ENCODE data around the gene SLC6A7.
"Not testable (repeated sequence)": the region's sequence is repeated elsewhere in the genome, so short reads cannot be mapped to it uniquely, and the experiment has no call there.

Gene SLC6A7

DNA sequence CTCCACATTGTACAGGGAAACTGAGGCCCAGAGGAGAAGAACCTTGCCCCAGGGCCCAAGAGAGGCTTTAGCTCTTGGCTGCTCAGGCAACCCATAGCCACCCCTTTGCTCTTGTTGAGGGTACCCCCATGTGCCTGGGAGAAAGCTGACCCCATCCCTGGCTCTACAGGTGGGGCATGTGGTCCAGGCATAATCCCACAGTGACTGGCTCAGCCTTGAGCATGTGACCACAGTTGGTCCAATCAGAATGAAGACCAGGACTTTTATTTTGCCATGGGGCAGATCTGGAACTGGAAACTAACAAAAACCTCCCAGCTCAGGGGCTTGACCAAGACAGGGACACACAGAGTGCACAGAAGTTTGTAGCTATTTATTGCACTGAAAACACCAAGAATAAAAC lies 29.3 kb downstream of the SLC6A7 start:
- no peak for DNase-seq

DNA sequence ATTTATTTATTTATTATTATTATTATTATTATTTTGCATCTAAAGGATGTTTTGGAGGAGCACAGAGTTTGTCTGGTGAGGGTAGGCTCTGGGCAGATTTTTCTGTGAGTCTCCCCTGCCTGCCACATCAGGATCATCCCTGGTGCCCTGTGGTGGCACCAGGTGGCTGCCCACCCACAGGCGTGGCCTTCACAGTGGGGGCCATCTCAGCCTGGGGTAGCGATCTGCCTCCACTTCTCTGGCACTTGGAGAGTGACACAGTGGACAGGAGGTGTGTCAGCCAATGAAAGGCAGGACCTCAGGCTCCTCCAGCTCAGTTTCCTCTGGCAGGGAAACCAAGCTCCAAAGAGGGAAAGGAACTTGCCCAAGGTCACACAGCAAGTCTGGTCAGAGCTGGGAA lies 30.0 kb downstream of the SLC6A7 start:
- no peak for DNase-seq

DNA sequence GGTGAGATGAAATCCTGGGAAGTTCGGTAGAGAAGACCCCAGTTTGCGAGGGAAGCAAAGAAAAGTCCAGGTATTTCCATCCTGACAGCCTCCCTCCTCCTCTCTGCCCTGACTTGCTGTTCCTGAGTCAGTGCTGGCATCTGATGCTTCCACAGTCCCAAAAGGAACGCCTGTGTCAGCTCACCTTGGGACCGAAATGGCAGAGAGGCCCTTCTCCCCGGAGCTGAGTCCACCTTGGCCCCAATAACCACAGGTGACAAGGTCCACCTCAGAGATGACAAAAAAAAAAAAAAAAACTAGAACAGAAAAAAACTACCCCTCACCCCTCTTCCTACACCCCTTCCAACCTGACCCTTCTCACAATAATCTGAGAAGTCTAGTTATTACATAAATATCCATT lies 31.6 kb downstream of the SLC6A7 start:
- no peak for DNase-seq

DNA sequence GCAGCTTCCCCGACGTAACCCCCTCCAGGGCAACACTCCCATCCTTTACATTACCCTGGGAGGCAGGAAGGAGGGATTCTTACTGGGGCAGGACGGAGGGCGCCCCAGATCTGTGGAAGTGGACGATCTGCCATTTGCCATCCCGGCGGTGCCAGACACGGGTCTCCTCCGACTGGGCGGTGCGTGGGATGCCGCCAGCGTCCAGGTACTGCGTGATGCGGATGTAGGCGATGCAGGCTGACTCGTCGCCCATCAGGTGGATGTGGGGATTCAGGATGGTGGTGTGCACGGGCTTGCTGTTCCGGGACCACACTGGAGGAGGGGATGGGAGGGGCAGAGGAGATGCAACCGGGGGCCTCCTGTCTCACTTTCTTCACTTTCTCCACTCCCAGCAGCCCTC lies 33.0 kb downstream of the SLC6A7 start:
- DNase-seq = no peak

DNA sequence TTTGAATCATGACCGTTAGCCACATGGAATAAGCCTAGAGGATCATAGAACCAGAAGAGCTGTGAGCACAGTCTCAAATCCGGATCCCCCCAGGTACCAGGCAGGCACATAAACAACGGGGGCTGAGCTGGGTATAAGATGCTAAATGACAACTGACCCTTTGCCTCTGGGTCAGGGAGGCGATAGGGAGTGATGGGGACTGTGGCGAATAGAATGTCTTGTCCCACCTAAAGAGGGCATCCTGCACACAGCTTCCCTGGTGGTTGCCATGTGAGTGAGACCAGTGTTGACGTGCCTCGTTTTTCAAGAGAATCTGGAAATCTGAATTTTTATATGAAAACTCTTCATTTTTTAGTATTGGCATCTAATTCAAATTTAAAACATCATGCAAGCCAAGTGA lies 33.6 kb downstream of the SLC6A7 start:
- no peak for DNase-seq

DNA sequence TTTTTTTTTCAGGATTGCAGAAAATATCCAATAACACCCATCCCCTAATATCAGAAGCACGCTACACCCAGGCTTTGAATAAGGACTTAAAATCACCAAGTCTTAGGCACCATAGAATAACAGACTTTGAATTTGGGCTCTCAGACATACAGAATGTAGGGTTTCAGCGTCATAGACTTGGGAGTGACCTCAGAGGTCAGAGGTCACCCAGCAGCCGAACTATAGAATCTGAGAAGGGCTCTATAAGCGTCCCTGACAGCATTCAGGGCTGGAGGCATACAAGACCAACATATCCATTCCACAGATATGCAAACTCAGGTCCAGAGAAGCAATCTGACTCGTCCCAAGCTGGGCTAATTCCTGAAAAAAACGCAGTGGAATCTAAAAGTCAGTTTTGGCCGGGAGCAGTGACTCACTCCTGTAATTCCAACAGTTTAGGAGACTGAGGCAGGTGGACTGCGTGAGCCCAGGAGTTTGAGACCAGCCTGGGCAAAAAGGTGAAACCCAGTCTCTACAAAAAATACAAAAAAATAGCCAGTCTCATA lies 34.7 kb downstream of the SLC6A7 start:
- peak; percentile 26 for DNase-seq

DNA sequence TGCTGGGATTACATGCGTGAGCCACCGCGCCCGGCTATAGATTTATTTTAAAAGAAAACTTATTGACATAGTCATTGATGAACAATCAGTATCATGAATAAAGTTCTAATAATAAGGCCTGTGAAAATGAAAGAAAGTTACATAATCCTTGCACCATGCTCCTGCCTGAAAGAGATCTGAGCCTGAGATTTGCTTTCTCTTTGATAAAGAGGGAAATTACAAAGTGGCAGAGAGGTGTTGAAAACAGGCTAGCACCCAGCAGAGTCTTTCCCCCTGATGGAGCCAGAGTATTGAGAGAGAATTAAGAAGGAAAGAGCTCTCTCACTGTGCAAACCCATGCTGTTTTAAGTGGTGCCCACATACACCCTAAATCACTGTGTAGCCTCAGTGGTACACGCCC lies 37.2 kb downstream of the SLC6A7 start:
- no peak for DNase-seq

DNA sequence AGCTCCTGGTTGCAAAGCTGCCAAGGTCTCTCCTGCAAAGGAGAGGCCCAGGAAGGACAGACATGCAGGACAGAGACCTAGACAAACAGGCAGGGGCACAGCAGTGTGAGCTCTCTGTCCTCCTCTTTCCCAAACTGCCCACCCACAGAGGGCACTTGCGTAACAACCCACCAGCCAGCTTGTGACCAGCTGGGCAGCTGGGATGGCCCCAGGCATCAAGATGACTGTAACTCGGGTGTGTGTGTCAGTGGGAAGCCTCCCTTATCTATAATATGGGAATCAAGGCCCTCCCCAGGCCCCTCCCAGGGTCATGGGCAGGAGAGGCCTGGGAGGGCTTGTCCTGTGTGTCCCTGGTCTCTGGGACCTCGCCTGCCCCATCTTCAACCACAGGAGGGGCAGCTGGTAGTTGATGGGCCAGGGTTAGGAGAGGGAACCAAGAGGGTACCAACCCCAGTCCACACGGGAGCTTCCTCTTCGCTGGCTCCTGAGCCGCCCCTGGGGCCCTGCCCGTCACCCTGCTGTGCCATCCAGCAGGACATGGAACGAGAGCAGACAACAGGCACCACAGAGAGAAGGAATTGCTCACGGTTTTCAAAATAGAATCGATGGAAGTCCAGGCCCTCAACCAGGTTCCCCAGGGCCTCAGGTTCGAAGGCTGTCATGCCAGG lies 37.9 kb downstream of the SLC6A7 start:
- DNase-seq = no peak

DNA sequence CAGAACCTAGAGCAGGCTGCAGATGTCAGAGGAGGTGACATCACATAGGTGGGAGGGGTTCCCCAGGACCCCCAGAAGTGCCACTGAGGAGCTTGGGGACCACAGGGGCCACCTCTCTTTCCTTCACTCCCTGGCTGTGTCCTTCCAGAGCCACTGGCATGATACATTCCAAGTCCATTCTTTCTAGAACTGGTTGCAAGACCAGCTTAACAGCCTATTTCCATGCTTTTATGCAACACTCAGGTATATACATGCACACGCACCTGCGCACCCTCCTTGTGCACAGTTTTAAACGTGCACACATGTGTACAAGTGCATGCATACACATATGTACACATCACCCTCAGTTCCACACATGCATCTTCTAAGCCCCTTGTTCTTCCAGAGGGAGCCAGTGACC lies 39.7 kb downstream of the SLC6A7 start:
- DNase-seq = no peak

DNA sequence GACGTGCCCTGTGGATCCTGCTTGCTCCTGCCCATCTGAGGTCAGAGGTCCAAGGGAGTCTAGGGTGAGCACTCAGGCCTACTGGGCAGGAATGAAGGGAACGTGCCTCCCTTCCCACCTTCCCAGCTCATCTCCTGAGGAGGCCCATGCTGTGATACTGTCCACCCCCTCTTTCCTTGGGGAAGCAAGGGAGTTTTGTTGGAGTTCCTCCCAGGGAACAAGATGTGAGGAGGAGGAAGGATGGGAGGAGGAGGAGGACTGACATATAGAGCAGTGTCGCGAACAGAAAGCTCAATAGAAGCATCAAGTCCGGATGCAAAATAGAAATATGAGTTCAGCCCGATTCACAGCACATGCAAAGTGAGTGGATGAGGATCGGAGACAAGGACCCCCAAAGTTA lies 41.0 kb downstream of the SLC6A7 start:
- DNase-seq = no peak

DNA sequence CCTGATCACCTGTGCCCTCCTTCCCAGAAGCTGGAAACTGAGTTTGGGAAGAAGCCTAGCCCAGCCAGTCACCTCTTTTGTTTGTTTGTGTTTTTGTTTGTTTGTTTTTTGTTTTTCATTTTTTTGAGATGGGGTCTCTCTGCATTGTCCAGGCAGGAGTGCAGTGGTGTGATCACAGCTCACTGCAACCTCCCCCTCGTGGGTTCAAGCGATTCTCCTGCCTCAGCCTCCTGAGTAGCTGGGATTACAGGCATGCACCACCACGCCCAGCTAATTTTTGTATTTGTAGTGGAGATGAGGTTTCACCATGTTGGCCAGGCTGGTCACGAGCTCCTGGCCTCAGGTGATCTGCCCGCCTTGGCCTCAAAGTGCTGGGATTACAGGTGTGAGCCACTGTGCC lies 43.8 kb downstream of the SLC6A7 start:
- DNase-seq = not testable (repeated sequence)

DNA sequence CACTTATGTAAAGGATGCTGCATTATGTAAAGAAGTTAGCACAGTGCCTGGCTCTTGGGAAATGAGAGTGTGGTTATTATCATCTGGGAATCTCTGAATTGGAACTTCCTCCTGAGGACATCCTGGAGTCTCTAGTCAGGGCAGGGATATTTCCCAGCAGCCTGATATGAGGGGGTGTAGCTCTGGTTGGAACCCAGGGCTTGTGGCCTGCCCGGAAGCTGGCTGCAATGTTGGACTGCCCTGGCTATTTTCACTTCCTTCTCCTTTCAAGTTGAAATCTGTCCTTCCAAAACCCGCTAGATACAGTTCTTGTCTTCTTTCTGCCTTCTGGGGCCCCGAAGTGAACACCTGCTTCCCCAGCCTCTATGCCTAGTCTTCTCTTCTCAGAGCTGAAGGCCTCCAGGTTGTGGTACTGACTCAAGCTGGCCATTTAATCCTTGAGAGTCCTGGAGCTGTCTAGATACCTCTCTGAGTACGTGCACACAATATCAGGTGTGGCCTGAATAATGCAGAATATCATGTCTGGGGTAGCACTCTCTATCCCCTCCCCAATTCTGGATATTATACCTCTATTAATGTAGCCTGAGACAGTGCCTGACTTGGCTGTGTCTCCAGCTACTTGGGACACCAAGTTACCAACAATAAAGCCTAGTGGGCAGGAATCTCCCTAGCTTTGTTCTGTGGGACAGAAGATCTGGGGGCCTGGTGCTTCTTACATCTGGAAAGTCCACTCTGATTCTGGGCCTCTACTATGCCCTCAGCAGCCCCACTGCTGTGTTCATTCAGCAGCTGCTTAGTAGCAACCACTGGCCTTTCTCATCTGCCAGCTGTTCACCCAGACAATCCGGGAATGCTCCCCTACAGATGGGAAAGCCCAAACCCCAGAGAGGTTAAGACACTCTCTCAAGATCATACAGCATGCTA lies 45.0 kb downstream of the SLC6A7 start:
- no peak for DNase-seq

DNA sequence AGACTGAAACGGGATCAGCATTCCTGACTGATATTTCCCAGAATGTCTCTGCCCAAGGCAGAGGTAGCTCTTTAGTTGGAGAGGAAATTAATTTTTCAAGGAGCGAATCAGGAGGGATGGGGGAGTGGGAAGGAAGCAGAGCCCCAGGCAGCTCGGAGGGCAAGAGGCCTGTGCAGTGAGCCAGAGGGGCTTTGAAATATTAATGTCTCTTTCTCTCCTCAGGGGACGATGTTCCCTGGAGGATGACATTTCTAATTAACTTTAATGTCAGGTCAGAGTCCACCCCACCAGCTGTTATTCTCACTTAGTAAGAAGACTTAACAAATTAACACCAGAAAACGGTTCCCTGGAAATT lies 45.6 kb downstream of the SLC6A7 start:
- no peak for DNase-seq

DNA sequence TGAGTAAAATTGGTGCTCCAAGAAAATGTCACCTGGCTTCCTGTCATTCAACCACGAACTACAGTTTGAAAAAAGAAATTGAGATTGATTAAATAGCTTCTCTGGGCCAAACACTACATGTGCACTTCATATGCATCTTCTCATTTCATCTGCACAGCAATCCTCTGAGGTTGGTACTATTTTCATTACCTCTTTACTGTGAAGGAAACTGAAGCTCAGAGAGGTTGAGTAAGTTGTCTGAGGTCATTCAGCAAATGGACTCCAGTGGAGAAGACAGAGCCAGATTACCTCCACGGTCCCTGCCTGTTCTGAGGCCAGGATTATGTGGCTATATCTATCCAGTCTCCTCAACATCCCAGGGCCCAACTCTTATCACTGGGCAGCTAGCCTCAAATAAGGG lies 46.5 kb downstream of the SLC6A7 start:
- no peak for DNase-seq

DNA sequence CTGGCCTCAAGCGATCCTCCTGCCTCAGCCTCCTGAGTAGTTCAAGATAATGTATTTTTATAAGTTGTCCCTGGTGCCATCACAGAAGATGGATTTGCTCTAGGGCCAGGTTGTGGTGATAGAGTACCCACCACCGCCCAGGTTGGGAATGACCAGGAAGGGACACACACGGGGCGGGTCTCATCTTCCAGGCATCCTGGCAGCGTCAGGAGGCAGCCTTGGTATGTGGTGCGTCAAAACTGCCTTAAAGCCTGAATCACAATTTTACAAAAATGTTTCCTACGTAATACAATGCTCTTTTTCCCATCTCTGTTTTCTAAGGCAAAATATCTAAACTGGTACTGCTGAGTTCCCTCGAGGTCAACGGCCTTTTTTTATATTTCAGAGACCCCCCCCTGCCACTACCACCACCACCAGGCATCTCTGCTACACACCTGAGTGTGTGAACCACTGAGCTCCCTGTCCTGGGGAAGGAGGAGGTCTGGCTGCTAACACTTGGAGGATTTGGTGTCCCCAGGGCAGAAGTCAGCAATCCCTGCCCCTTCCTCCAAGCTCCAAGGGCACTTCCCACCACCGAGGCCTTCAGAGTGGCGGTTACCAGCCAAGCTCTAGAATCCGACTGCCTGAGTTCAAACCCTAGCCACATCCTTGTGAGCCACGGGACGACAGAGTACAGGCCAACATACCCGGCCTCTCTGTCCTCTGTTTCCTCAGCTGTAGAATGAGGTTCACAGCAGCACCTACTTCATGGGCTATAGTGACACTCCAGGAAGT lies 47.3 kb downstream of the SLC6A7 start:
- no peak for DNase-seq

DNA sequence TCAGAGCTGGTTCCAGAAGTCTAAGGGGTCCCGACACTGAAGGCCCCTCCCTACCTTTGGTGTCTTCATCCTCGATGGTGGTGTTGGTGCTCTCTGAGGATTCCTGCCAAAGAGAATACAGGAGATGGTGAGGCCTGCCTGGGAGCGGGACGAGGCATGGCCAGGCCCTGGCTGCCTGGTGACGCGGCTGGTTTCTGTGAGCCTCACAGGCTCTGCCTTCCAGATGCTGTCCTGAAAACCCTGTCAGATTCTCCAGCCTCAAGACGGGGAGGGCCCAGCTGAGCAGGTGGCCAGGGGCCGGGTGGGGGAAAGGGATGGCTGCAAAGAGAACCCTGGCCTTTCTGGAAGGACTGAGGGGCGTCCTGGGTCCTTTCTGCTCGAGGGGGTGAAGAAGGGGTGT lies 48.8 kb downstream of the SLC6A7 start:
- no peak for DNase-seq

DNA sequence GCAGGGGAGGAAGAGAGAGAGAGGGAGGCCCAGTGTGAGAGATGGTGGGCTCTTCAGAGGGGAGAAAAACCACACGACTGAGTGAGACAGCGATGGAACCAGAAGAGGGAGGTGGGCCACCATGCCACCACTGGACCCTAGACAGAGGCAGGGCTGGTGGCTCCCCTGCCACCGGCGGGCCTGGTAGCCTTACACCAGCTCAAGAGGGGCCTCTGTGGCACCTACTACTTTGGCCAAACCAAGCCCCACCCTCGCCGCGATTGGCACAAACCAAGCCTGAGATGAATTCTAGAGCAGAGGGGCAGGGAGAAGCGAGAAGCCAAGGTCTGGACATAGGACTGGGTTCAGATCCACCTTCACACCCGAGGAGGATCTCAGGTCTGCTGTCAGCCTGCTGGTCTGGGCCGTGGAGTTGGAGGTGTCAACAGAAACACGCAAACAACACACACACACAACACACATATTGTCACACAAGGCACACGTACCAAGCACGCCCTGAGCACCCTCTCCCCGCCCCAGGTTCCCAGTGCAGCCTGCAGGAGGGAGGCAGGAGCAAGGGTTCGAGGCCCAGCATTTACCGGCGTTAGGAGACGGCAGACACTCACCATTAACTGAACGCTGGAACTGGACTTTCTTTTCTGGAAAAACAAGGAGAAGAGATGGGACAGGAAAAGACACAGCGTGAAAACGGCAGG lies 49.4 kb downstream of the SLC6A7 start:
- DNase-seq = no peak

DNA sequence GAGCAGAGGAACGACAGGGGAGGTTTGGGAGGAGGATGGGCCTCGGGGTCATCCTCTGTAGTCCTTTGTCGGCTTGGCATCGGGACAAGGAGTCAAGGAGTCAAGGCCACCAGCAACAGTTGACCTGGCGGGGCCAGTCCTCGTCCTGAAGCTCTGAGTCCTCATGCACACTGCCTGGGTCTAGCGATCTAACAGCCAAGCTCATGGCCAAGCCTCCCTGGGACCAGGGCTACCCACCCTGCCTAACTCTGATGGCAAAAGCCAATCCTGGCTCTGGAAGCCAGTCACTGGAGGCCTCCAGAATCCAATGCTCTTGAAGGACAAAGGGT lies 49.9 kb downstream of the SLC6A7 start:
- DNase-seq = no peak

DNA sequence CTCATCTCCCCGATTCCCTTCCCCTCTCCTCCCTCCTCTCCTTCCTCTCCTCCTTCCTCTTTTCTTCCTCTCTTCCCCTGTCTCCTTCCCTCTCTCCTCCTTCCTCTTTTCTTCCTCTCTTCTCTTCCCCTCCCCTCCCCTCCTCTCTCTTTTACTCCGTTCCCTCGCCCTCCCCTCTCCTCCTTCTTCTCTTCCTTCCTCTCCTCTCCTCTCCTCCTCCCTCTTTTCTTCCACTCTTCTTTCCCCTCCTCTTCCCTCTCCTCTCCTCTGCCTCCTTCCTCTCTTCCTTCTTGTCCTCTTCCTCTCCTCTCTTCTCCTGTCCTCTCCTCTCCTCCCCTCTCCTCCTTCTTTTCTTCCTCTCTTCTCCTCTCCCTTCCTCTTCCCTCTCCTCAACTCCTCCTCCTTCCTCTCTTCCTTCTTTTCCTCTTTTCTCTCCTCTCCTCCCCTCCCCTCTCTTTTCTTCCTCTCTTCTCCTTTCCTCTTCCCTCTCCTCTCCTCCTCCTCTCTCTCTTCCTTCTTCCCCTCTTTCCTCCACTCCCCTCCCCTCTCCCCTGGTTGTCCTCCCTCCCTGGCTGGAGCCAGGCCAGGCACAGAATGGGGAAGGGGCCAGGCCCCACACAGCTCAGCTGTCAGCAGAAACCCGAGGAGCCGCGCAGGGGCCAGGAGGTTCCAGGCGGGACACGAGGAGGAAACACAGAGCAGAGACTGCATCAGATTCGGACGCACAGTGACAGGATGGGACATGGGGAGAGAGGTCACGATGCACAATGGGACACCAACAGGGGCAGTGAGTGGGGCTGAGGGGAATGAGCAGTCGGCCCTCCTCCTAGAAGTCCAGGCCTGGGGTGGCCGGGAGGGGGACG lies 51.7 kb downstream of the SLC6A7 start:
- no peak for DNase-seq

DNA sequence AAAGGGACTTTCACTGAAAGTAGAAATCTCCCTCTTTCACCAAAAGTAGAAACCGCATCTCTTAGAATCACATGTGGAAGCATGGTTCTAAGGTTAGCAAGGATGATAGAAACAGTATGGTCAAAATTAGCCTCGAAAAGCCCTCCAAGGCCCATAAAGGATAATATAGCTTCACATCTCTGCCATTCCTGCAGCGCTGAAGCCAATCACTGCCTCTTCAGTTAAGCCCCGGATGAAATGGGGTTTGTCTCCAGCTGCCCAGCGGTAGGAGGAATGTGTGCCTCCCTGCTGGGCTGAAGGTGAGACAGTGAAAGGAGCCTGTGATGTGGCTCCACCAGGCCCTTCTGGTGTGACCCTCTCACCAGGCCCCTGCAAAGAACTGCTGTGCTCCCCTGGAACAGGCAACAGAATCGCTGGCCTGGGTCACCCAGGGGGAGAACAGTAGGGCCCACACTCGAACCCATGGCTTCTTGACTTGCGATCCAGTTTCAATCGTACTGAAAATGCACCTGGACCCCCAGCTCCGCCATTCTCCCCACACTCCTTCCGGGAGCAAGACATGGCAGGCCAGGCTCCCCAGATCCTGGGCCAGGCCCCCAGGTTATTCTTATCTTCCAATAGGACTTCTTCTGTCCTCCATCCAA lies 52.5 kb downstream of the SLC6A7 start:
- no peak for DNase-seq

DNA sequence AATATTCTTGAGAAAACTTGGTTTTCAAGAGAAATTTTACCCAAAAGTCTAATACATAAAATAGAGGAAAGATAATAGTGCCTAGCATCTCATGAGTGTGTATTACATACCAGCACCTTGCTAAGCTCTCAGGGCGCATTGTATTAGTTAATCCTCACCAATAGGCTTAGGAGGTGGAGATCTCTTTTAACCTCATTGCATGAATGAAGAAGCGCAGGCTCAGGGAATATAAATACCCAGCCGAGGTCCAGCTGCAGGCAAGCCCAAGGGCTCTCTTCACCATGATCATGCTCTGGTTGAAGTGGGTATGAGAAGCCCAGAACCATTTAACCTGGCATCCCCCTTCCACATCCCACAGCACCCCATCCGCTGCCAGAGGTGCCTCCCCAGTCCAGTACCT lies 53.7 kb downstream of the SLC6A7 start:
- DNase-seq = no peak

DNA sequence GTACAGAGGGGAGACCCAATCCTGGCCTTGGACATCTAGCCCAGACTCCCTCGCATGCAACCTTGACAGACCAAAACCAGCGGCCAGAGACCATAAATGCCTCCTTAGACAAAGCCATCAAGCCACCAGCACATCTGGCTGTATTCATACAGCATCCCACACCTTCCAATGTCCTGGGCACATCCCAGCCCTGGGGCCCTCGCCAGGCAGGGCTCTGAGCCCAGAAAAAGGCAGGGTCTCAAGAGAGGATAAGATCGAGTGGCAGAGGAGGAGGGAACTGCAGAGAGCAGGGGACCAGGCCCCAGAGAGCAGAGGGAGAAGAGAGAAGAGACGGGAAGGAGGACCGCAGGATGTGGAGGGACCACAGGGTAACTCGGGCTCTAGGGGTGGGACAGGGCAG lies 54.3 kb downstream of the SLC6A7 start:
- no peak for DNase-seq
